Tracheal epithelial cell (primary cell): Measurements from ENCODE around the gene DFFB. TPM values are rescaled to one million over a fixed set of nuclear protein-coding genes. Genes with fewer than 3 reads are reported as not detected.

Source experiments
- total RNA-seq: library from RNA; depleted of rRNA; stranded (reverse); fragments of >200 nt; gene quantifications from 2 replicates; pipeline ENCODE4 v1.2.1, GENCODE V29; 2014

DFFB gene
- 3.6 and 4.1 TPM in 2 replicates for total RNA-seq

GRCh38 chr1:3856923-3857790, at the start of gene DFFB, which contains the start of gene CEP104:
TSS of gene DFFB (plus strand) at chr1:3857476. CDS start at chr1:3857604, 128 bp downstream.
TSS of gene CEP104 (minus strand) at chr1:3857211. CDS start at chr1:3852407, 4,804 bp downstream.

GRCh38 chr1:3900150-3900968, 43.1 kb downstream of the DFFB start, which contains the start of gene C1orf174:
TSS of gene C1orf174 (minus strand) at chr1:3900272. CDS start at chr1:3900186, 86 bp downstream.

Other genes with a start within 250 kb of the DFFB start
- 5.8 and 6.5 TPM in 2 replicates for gene MEGF6, start 246.0 kb upstream of the DFFB start, total RNA-seq
- 17.6 and 18.1 TPM in 2 replicates for gene TPRG1L, start 232.5 kb upstream of the DFFB start, total RNA-seq
- gene WRAP73, start 207.4 kb upstream of the DFFB start, total RNA-seq = 13.7 and 23.7 TPM in 2 replicates
- 0.24 and 0.43 TPM in 2 replicates for gene TP73, start 205.0 kb upstream of the DFFB start, total RNA-seq
- not detected in 2 replicates for gene CCDC27, start 105.0 kb upstream of the DFFB start, total RNA-seq
- 6.7 TPM in 1 of 2 replicates, not detected in the other for gene SMIM1, start 84.7 kb upstream of the DFFB start, total RNA-seq
- 52.8 and 61.8 TPM in 2 replicates for gene LRRC47, start 61.0 kb upstream of the DFFB start, total RNA-seq
- gene CEP104, start 265 bp upstream of the DFFB start, total RNA-seq = 33.3 and 36.9 TPM in 2 replicates
- gene C1orf174, start 42.8 kb downstream of the DFFB start, total RNA-seq = 29.4 and 32.2 TPM in 2 replicates